GM18505 (cell line): Measurements from ENCODE around the gene THAP7.

Experiments used
- ATAC-seq: cut with Tn5 transposase; IDR thresholded peaks from one replicate; pipeline ENCODE4 v1.9.1; 2021; ENCODE audit not compliant: unreplicated experiment
- POLR2A ChIP-seq: IDR thresholded peaks from 4 replicates; pipeline ENCODE4 v1.6.1; 2011; ENCODE audit warnings: borderline replicate concordance; ENCODE audit not compliant: insufficient read depth, insufficient read length; ENCODE audit errors: extremely low read depth

THAP7 gene

GRCh38 chr22:20967697-20968211 lies 34.2 kb downstream of the THAP7 start:
- no peak for ATAC-seq
- TF ChIP-seq POLR2A: no peak

GRCh38 chr22:20966883-20967696 lies 34.8 kb downstream of the THAP7 start, which contains the start of gene AIFM3:
TSS of gene AIFM3 (plus strand) at chr22:20967255. CDS start at chr22:20967945, 690 bp downstream.
- no peak for ATAC-seq
- no peak for TF ChIP-seq POLR2A

GRCh38 chr22:20965888-20966855 lies 35.7 kb downstream of the THAP7 start:
- TF ChIP-seq POLR2A: no peak
- ATAC-seq: no peak

DNA sequence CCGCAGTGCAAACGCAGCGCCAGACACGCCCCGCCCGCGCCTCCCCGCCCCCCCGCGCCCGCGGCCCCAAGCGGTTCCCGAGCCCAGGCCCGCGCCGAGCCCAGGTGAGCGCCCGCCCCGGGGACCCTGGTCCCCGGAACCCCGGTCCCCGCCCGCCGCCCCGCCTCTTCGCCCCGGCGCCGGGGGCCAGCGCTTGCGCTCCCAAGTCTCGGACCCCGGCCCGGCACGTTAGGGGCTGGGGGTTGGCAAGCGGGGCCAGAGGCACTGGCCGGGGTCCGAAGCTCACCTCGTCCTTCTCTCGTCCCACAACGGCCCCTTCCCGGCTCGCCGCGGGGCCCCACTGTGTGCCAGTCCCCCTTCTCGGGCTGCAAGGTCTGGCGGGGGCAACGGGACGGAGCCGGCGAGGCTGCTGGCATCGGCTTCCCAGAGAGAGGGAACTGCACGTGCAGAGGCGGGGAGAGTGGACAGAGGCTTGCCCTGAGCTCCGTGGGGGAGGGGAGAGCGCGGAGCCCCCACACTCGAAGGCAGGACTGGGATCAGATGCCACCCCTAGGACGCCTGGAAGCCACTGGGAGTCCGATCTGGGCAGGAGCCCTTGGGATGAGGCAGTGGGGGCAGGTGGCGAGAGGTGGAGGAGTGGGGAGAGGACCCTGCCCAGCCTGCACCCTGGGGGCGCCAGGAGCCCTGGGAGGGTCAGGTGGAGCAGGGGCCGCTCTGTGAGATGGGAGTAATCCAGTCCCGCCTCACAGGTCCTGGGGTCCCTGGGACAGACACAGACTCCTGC lies 36.6 kb downstream of the THAP7 start:
- no peak for TF ChIP-seq POLR2A
- ATAC-seq: no peak

GRCh38 chr22:20964799-20965103 lies 37.2 kb downstream of the THAP7 start:
- ATAC-seq: no peak
- TF ChIP-seq POLR2A: no peak

DNA sequence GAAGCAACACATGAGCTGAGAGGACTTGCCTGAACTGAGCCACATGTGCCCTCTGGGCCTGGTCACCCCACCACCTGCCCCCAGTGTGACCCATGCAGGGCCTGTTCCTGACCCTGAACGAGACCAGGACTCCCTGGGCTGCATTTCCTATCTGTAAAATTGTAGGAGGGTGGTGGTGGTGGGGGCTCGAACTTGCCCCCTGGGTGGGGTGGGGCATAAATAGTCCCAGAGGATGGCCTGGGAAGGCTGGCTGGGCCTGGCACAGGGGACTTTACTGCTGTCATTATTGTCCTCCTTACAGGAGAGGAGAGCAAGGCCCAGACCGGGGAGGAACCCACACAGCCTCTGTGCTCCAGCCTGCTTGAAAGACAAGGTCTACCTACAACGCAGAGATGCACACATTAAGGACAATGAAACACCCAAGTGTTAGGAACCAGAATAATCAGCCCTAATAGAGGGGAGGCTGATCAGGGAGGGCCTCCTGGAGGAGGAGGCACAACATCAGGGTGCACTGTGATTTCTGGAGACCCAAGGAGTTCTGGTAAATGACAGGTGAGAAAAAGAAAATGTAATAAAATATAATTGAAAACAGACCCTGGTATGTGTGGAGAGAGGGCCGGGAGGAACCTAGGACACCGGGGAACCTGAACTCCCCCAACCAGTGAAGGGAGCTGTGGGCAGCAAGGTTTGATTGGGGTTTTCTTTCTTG lies 37.7 kb downstream of the THAP7 start:
- ATAC-seq: no peak
- no peak for TF ChIP-seq POLR2A

DNA sequence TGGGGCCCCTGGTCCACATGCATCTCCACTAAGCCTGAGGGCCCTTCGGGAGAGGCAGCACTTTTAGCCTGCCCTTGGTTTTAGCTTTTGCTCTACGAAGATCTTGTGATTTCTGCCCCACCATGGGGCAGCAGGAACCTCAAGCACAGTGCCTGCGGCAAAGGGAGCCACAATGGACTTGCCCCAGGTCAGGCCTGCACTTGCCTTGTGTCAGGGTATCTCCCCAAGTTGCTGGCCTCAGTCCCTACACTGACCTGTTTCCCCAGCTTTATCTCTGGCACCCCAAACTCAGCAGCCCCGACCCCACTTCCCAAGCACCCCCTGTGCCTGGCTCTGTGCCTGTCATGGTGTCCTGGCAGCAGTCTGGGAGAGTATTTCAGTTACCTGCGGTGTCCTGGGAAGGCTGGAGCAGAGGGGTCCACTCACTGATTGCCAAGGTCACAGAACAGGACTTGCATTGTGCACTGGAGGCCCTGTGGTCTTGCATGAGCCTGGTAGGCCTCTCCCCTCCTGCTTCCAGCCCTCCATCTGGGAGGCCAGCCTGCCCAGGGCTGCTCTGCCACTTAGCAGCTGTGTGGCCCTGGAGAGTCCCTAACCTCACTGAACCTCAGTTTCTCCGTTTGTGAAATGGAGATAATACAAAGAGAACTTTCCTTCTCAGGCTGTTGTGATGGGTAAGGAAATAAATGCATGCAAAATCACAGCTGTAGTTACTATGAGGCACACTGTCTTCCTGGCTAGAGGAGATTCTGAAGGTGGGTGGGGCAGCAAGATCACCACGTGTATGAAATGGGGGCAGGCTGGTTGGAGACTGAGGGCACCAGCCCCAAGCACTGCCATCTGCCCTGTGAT lies 38.5 kb downstream of the THAP7 start:
- no peak for TF ChIP-seq POLR2A
- no peak for ATAC-seq

DNA sequence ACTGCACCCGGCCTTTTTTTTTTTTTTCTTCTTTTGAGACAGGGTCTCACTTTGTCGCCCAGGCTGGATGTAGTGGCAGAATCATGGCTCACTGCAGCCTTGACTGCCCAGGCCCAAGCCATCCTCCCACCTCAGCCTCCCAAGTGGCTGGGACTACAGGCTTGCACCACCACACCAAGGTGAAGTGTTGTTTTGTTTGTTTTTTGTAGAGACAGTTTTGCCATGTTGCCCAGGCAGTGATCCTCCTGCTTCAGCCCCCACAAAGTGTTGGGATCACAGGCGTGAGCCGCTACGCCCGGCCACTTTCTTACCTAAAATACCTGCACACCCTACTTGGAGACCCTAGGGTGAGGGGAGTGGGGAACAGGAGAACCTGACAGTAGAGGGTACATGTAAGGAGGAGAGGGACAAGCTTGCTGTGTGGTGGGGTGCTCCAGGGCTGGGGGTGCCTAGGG lies 39.4 kb downstream of the THAP7 start:
- ATAC-seq: no peak
- no peak for TF ChIP-seq POLR2A

GRCh38 chr22:20960609-20961008 lies 41.3 kb downstream of the THAP7 start:
- ATAC-seq: no peak
- TF ChIP-seq POLR2A: no peak

DNA sequence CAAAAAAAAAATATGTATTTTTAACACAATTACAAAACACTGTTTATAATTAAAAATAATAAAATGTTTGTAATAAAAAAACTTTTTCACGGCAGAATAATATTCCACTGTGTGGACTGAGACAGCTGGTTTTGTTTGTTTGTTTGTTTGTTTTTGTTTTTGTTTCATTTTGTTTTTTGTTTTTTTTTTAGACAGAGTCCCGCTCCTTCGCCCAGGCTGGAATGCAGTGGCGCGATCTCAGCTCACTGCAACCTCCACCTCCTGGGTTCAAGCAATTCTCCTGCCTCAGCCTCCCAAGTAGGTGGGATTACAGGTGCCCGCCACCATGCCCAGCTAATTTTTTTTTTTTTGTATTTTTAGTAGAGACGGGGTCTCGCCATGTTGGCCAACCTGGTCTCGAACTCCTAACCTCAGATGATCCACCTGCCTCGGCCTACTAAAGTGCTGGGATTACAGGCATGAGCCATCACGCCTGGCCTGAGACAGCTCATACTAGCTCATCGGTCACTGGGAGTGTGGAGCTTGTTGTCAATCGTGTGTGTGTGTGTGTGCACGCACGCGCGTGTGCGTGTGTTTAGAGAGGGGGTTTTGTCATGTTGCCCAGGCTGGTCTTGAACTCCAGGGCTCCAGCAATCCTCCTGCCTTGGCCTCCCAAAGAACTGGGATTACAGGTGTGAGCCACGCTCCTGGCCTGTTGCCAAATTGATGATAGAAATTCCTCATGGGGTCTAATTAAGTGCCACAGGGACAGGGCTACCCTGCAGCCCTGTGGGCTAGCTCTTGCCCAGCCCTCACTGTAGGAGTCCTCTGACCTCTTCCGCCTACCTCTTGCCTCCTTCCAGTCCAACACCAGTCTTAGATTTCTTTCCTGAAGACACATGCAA lies 42.1 kb downstream of the THAP7 start:
- no peak for TF ChIP-seq POLR2A
- no peak for ATAC-seq

DNA sequence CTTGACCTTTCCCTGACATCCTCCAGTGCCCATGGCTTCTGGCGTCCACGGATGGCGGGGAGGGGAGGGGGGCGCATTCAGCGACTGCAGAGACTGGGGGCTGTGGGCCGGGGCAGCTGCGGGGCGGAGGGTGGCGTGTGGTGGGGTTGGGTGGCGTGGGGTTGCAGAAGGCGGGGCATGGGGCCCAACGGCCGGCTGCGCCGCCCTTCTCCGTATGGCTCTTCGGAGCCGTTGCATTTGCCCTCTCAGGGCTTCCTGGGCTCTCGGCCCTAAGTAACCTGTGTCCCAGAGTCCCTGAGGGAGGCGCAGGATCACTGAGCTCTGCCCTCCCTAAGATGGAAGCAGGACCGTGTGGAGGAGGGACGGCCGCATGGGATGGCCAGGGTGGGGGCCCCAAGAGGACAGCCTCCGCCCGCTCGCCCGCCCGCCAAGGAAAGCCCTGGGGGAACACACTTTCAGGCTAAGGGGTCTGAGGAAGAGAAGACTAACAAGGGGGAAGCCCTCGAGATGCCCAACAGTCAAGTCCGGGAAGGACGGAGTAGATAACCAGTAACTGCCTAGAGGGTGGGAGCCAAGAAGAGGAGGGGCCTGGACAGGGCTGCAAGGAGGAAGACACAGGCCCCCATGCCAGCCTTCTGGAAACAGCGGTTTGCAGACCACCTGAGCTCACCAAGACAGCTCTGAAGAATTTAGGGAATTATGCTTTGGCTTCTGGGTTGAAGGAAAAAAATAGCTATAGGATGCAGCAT lies 44.1 kb downstream of the THAP7 start:
- TF ChIP-seq POLR2A: no peak
- ATAC-seq: no peak
